B cell (primary cell): ENCODE measurements around the gene ATP6V0E2. TPM values are rescaled to one million over a fixed set of nuclear protein-coding genes. Genes with fewer than 3 reads are reported as not detected.
A peak's percentile ranks its signal among the peaks of the same experiment; 100 is the strongest.

ENCODE experiments used
- ATAC-seq: fragments of 200-7000 bp; cut with Tn5 transposase; one replicate; pipeline ENCODE4 v1.10.0; 2021; ENCODE audit warnings: low read depth, mild to moderate bottlenecking, moderate number of reproducible peaks, moderate library complexity
- CTCF ChIA-PET: fragments of 350-600 bp; sonication (Branson Sonifier 250); formaldehyde crosslinking; loops from one replicate; lab custom pipeline; 2021; ENCODE audit warnings: antibody characterized with exemption, inconsistent platforms; lab: Charles Lee
- POLR2A ChIA-PET: fragments of 350-600 bp; sonication (Branson Sonifier 250); formaldehyde crosslinking; loops from one replicate; lab custom pipeline; 2021; ENCODE audit warnings: antibody characterized with exemption; lab: Charles Lee
- DNase-seq: peaks from one replicate; pipeline ENCODE4 v3.0.0; 2013
- H2AFZ ChIP-seq: 2 replicates; pipeline ENCODE4 v1.6.1; 2012; ENCODE audit warnings: mild to moderate bottlenecking, low read depth, low read length; ENCODE audit not compliant: insufficient read depth, poor library complexity, severe bottlenecking
- H3K27ac ChIP-seq, 2 donors: 1 replicate in 1 of 2; 2 replicates in 1 of 2; pipeline ENCODE4 v1.5.1; 2012 to 2013; ENCODE audit warnings: low read length in 2 of 2, mild to moderate bottlenecking in 2 of 2, moderate library complexity in 1 of 2
- H3K27me3 ChIP-seq, 4 experiments: fragments of 200-600 bp in 1 of 4; sonication (generic) in 1 of 4; replicated peaks in 1 of 4; 1 replicate in 2 of 4; 2 replicates in 2 of 4; pipeline versions ENCODE4 v1.6.1 to v1.7.0; 2013 to 2016; ENCODE audit warnings: low read length in 3 of 4, mild to moderate bottlenecking in 2 of 4, mixed read lengths in 1 of 4, moderate library complexity in 1 of 4; ENCODE audit not compliant: insufficient read depth in 4 of 4, control insufficient read depth in 3 of 4; ENCODE audit errors: control extremely low read depth in 1 of 4
- H3K36me3 ChIP-seq, 2 experiments: replicated peaks in 1 of 2; 1 replicate in 1 of 2; 2 replicates in 1 of 2; pipeline versions ENCODE4 v1.6.1 to v1.7.1; 2013; ENCODE audit warnings: low read length in 1 of 2; ENCODE audit not compliant: insufficient read depth in 2 of 2, control insufficient read depth in 1 of 2; ENCODE audit errors: control extremely low read depth in 1 of 2, extremely low read depth in 1 of 2
- H3K4me1 ChIP-seq, 2 donors: fragments of 200-600 bp in 1 of 2; sonication (generic) in 1 of 2; 1 replicate in 1 of 2; 2 replicates in 1 of 2; pipeline versions ENCODE4 v1.5.1 to v1.6.1; 2013 to 2017; ENCODE audit warnings: low read length in 2 of 2; ENCODE audit not compliant: control insufficient read depth in 2 of 2, insufficient read depth in 2 of 2
- H3K4me2 ChIP-seq: replicated peaks from 2 replicates; pipeline ENCODE3; 2012; ENCODE audit warnings: mild to moderate bottlenecking, low read depth, low read length; ENCODE audit not compliant: poor library complexity, severe bottlenecking
- H3K4me3 ChIP-seq, 5 experiments: fragments of 200-600 bp in 1 of 5; sonication (generic) in 1 of 5; 1 replicate in 3 of 5; 2 replicates in 2 of 5; pipeline versions ENCODE4 v1.5.1 to v1.7.0; 2011 to 2016; ENCODE audit warnings: low read length in 4 of 5, mild to moderate bottlenecking in 4 of 5, low read depth in 2 of 5, control low read depth in 1 of 5, moderate library complexity in 1 of 5; ENCODE audit not compliant: insufficient read depth in 1 of 5; ENCODE audit errors: control extremely low read depth in 1 of 5, extremely low read depth in 1 of 5
- H3K79me2 ChIP-seq: fragments of 200-600 bp; sonication (generic); one replicate; pipeline ENCODE4 v1.6.0; 2016; ENCODE audit warnings: low read length; ENCODE audit not compliant: control insufficient read depth, insufficient read depth
- H3K9ac ChIP-seq: fragments of 200-600 bp; sonication (generic); 2 replicates; pipeline ENCODE4 v1.6.1; 2017; ENCODE audit warnings: mild to moderate bottlenecking, low read length, moderate library complexity
- H3K9me3 ChIP-seq, 3 donors: one replicate each; pipeline versions ENCODE4 v1.6.1 to v1.7.1; 2013; ENCODE audit warnings: low read length in 2 of 3; ENCODE audit not compliant: control insufficient read depth in 2 of 3, insufficient read depth in 1 of 3; ENCODE audit errors: control extremely low read depth in 1 of 3
- H4K20me1 ChIP-seq: 2 replicates; pipeline ENCODE4 v1.6.0; 2012; ENCODE audit warnings: mild to moderate bottlenecking, low read length; ENCODE audit not compliant: insufficient read depth, control insufficient read depth, poor library complexity, severe bottlenecking
- H3K27ac Mint-ChIP-seq: one replicate; pipeline ENCODE4 v1.8.0; 2021; ENCODE audit warnings: mixed read lengths
- H3K27me3 Mint-ChIP-seq: one replicate; pipeline ENCODE4 v1.8.0; 2021; ENCODE audit warnings: mixed read lengths
- H3K4me1 Mint-ChIP-seq: one replicate; pipeline ENCODE4 v1.8.0; 2021; ENCODE audit warnings: mixed read lengths
- H3K4me3 Mint-ChIP-seq: one replicate; pipeline ENCODE4 v1.8.0; 2021; ENCODE audit warnings: mixed read lengths
- H3K9me3 Mint-ChIP-seq: one replicate; pipeline ENCODE4 v1.8.0; 2022; ENCODE audit warnings: mixed read lengths; ENCODE audit not compliant: insufficient read depth
- EZH2 ChIP-seq: IDR thresholded peaks from 2 replicates; pipeline ENCODE4 v1.6.1; 2012; ENCODE audit warnings: borderline replicate concordance, low read depth, mild to moderate bottlenecking, moderate library complexity, low read length; ENCODE audit not compliant: insufficient read depth, poor library complexity, severe bottlenecking
- WGBS: methylation state at CpG from one replicate; pipeline ENCODE4 v1.1.5; 2013; ENCODE audit warnings: missing lambda C conversion rate; ENCODE audit not compliant: insufficient coverage; 5-methylcytosine and 5-hydroxymethylcytosine counted together
- intact Hi-C: fragments of 100-400 bp; cut with micrococcal nuclease; formaldehyde crosslinking; loops from one replicate; pipeline ENCODE4 v1.10.0; 2022
- polyA plus RNA-seq: library from polyadenylated mRNA; depleted of rRNA; stranded (reverse); fragments of >200 nt; gene quantifications from 2 replicates; pipeline ENCODE4 v1.2.3, GENCODE V29; 2012
- total RNA-seq, 2 donors: library from RNA; stranded (reverse); fragments of 120-200 nt in 1 of 2; gene quantifications; 1 replicate in 1 of 2; 2 replicates in 1 of 2; pipeline versions ENCODE4 v1.2.3 to v1.2.4, GENCODE V29; 2013 to 2022
- TF ChIP-seq, protein P1 (sequence below): fragments of 200-600 bp; IDR thresholded peaks from one replicate; pipeline ENCODE4 v1.8.0; 2022; ENCODE audit warnings: antibody characterized with exemption, mild to moderate bottlenecking

The ATP6V0E2 gene
- total and polyA plus RNA-seq, 2 donors (not counting 1 experiment from before 2014, with no cell fraction given): 13.5 to 49.6 TPM

DNA sequence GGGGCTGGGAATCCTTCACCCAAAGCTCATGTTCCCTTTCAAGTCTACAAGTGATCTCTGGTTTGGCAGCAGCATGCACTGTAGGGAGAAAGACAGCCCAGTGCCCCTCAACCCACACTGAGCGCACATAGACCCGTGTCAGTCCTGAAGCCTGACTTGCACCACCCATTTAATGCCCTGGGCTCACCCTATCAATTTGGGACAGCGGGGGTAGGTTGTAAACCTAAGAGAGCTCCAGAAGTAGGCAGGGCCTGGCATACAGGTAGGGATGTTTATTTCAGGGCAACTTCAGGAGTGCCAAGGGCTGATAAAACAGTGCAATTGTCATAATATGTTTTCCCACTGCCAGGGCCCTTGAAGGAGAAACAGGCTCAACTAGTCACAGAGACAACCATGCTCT is 3.5 kb upstream of the ATP6V0E2 start:
- H3K9me3 Mint-ChIP-seq: no peaks in the 10 kb centered on the region
- Histone ChIP-seq H3K79me2 (peaks cover 6% of the 10 kb centered on the region), H3K9ac (no peak overlapping the region), H3K27me3 (no peaks in the 10 kb centered on the region), H3K4me3 (no peak overlapping the region), H4K20me1 (no peaks in the 10 kb centered on the region), H2AFZ (peak overlapping the region; percentile 39), H3K4me2 (peak overlapping the region; percentile 39), H3K27ac (peak overlapping the region in 1 of 2 donors; percentile 26), H3K4me1 (peaks cover 48 to 55% of the 10 kb centered on the region in 2 donors), H3K36me3 (no peaks in the 10 kb centered on the region), H3K9me3 (no peaks in the 10 kb centered on the region)
- H3K4me3 Mint-ChIP-seq: peak overlapping the region; percentile 44
- TF ChIP-seq EZH2: no peak
- TF ChIP-seq, protein P1, sequence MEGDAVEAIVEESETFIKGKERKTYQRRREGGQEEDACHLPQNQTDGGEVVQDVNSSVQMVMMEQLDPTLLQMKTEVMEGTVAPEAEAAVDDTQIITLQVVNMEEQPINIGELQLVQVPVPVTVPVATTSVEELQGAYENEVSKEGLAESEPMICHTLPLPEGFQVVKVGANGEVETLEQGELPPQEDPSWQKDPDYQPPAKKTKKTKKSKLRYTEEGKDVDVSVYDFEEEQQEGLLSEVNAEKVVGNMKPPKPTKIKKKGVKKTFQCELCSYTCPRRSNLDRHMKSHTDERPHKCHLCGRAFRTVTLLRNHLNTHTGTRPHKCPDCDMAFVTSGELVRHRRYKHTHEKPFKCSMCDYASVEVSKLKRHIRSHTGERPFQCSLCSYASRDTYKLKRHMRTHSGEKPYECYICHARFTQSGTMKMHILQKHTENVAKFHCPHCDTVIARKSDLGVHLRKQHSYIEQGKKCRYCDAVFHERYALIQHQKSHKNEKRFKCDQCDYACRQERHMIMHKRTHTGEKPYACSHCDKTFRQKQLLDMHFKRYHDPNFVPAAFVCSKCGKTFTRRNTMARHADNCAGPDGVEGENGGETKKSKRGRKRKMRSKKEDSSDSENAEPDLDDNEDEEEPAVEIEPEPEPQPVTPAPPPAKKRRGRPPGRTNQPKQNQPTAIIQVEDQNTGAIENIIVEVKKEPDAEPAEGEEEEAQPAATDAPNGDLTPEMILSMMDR: no peak
- H3K27ac Mint-ChIP-seq: no peak overlapping the region
- WGBS: no CpG with 5 or more reads among the region's 3 CpGs
- ChIA-PET CTCF (no interaction called here), POLR2A (no interaction called here)
- intact Hi-C loops: loop anchor here (5.0 to 10.0 kb wide), 2 partner anchors 153 to 375 kb away; partner anchors contain the start of gene ZNF746
- H3K4me1 Mint-ChIP-seq: peaks cover 41% of the 10 kb centered on the region
- DNase-seq (no peak), ATAC-seq (no peak)
- H3K27me3 Mint-ChIP-seq: no peaks in the 10 kb centered on the region

DNA sequence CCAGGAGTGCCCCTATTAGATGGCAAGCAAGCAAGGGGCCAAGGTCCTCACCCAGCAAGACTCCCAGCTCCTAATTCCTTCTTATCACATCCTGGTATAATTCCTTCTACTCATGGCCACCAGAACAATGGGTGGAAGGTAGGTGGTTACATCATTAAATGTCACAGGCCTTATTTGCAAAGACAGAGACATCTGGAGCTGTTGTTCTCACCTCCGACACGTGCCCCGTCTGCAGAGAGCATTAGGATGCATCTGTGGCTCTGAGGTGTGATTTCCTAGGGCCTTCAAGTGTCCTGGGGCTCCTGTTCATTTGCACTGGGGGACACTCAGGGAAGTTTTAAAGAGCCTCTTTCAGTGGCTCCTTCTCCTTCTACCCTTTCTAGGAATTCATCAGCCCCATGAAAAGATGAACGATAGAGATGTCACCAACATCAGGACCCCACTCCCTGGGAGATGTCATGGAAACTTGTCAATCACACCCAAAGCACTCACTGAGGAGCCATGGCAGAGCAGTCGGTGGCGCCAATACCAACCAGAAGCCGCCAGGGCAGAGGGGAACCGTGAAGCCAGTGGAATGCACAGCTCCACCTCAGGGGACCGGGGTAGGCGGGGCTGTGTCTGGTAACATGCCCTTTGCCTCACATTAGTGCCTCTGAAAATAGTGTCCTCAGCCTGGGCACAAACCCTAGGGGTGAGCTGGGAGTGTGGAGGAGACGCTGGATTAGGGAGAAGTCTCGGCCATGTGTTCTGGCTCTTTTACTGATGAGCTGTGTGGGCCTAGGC is 2.9 kb upstream of the ATP6V0E2 start:
- WGBS: 81% methylated on average over 10 of the region's 12 CpGs
- Histone ChIP-seq H2AFZ (no peak overlapping the region), H3K36me3 (no peaks in the 10 kb centered on the region), H3K79me2 (peaks cover 12% of the 10 kb centered on the region), H3K27me3 (no peaks in the 10 kb centered on the region), H3K4me3 (no peak overlapping the region), H3K9me3 (no peaks in the 10 kb centered on the region), H3K27ac (no peak overlapping the region), H3K4me2 (no peak overlapping the region), H3K9ac (no peak overlapping the region), H3K4me1 (peaks cover 44 to 49% of the 10 kb centered on the region in 2 donors), H4K20me1 (no peaks in the 10 kb centered on the region)
- H3K9me3 Mint-ChIP-seq: no peaks in the 10 kb centered on the region
- DNase-seq: no peak
- H3K4me1 Mint-ChIP-seq: peaks cover 45% of the 10 kb centered on the region
- intact Hi-C loops: loop anchor here (5.0 to 10.0 kb wide), 2 partner anchors 154 to 376 kb away; partner anchors contain the start of gene ZNF746
- no peak overlapping the region for H3K27ac Mint-ChIP-seq
- CTCF ChIA-PET: no interaction called here
- no peaks in the 10 kb centered on the region for H3K27me3 Mint-ChIP-seq
- ATAC-seq: no peak
- no peak overlapping the region for H3K4me3 Mint-ChIP-seq
- POLR2A ChIA-PET: no interaction called here
- TF ChIP-seq EZH2: no peak
- TF ChIP-seq, protein P1: no peak
